Activated naive CD8-positive, alpha-beta T cell treated with anti-CD3 and anti-CD28 coated beads, Interleukin-2, amount 50 U/mL, for 24 hours (primary cell): ENCODE measurements around the gene ALG3.

Experiments
- ATAC-seq: fragments of 150-1000 bp; cut with Tn5 transposase; one replicate; pipeline ENCODE4 v1.10.0; 2021
- DNase-seq: peaks from one replicate; pipeline ENCODE4 v3.0.0; 2021
- H3K27ac Mint-ChIP-seq: one replicate; pipeline ENCODE4 v1.8.0; 2021; ENCODE audit warnings: mild to moderate bottlenecking, mixed read lengths
- H3K27me3 Mint-ChIP-seq: one replicate; pipeline ENCODE4 v1.8.0; 2021; ENCODE audit warnings: mixed read lengths
- H3K36me3 Mint-ChIP-seq: one replicate; pipeline ENCODE4 v1.8.0; 2021; ENCODE audit warnings: low read depth, mixed read lengths
- H3K4me1 Mint-ChIP-seq: one replicate; pipeline ENCODE4 v1.8.0; 2021; ENCODE audit warnings: mixed read lengths
- H3K4me3 Mint-ChIP-seq: one replicate; pipeline ENCODE4 v1.8.0; 2021; ENCODE audit warnings: mild to moderate bottlenecking, moderate library complexity, mixed read lengths
- H3K9me3 Mint-ChIP-seq: one replicate; pipeline ENCODE4 v1.8.0; 2021; ENCODE audit warnings: mixed read lengths

The ALG3 gene

GRCh38 chr3:184211297-184211696 is 37.5 kb downstream of the ALG3 start:
- H3K9me3 Mint-ChIP-seq: no peaks in the 10 kb centered on the region
- no peak for DNase-seq
- H3K4me3 Mint-ChIP-seq: no peak overlapping the region
- no peaks in the 10 kb centered on the region for H3K36me3 Mint-ChIP-seq
- no peak for ATAC-seq
- H3K4me1 Mint-ChIP-seq: no peaks in the 10 kb centered on the region
- H3K27me3 Mint-ChIP-seq: peaks cover 19% of the 10 kb centered on the region
- H3K27ac Mint-ChIP-seq: no peak overlapping the region

DNA sequence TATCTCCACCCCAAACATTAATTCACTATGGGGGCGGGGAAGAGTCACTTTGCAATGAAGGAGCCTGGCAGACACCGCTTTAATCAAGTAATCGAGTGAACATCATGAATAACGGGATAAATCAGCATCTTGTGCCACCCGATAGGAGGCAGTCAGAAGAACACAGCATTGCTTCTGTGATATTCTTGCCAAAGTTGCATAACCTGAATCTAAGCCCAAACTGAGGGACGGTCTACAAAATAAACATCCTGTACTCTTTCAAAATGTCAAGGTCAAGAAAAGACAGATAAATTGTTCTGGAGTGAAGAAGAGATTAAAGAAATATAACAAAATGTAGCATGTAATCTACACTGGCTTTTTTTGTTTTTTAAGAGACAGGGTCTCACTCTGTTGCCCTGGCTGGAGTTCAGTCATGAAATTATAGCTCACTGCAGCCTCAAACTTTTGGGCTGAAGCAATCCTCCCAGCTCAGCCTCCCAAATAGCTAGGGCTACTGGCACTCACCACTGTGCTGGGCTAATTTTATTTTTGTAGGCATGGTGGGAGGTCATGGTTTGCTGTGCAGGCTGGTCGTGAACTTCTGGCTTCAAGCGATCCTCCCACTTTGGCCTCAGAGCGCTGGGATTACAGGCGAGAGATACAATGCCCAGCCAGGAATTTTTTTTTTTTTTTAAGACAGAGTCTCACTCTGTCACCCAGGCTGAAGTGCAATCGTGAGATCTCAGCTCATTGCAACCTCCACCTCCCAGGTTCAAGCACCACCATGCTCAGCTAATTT is 39.4 kb downstream of the ALG3 start:
- no peak for DNase-seq
- no peak for ATAC-seq
- no peak overlapping the region for H3K4me3 Mint-ChIP-seq
- no peaks in the 10 kb centered on the region for H3K36me3 Mint-ChIP-seq
- peaks cover 19% of the 10 kb centered on the region for H3K27me3 Mint-ChIP-seq
- H3K27ac Mint-ChIP-seq: no peak overlapping the region
- H3K4me1 Mint-ChIP-seq: no peaks in the 10 kb centered on the region
- no peaks in the 10 kb centered on the region for H3K9me3 Mint-ChIP-seq

DNA sequence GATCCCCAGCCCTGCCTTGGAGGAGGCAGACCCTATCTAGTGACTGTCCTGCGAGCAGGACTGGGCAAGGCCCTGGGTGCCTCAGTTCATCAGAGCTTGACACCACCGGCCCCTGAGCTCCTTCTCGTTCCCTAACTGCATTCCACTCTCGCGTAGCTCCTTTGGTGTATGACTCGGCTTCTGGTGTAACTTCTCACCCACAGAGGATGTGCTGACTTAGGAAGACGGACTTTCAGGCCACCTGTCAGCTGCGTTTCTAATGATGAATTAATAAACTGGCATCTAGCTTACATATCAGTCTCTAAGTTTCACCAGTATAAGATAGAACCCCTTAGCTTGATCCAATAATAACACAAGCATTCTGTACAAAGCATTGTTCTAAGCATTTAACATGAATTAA is 45.2 kb downstream of the ALG3 start:
- Mint-ChIP-seq H3K36me3 (no peaks in the 10 kb centered on the region), H3K4me1 (no peaks in the 10 kb centered on the region), H3K27me3 (peaks cover 18% of the 10 kb centered on the region), H3K4me3 (no peak overlapping the region), H3K9me3 (no peaks in the 10 kb centered on the region), H3K27ac (no peak overlapping the region)
- ATAC-seq: no peak
- DNase-seq: no peak

- no peaks in the 10 kb centered on the region for H3K9me3 Mint-ChIP-seq
- no peak for ATAC-seq
- H3K27ac Mint-ChIP-seq: no peak overlapping the region
- H3K4me3 Mint-ChIP-seq: no peak overlapping the region
- no peak for DNase-seq
- H3K36me3 Mint-ChIP-seq: no peaks in the 10 kb centered on the region
- H3K27me3 Mint-ChIP-seq: peaks cover 5% of the 10 kb centered on the region
- H3K4me1 Mint-ChIP-seq: no peaks in the 10 kb centered on the region
Observed at GRCh38 chr3:184200825-184201224, 47.9 kb downstream of the ALG3 start.

DNA sequence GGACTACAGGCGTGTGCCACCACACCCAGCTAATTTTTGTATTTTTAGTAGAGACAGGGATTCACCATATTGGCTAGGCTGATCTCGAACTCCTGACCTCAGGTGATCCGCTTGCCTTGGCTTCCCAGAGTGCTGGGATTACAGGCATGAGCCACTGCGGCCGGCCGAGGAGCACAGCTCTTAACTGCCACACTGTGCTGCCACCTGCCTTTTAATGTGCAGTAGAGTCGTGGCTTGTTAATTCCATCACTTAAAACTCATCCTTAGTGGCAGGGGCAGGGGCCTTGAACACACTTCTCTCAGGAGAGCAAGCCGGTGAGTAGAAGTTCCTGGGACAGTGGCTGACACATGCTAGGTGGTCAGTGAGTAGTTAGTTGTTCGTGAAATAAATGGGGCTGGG is 50.3 kb downstream of the ALG3 start:
- no peak overlapping the region for H3K4me3 Mint-ChIP-seq
- ATAC-seq: no peak
- no peaks in the 10 kb centered on the region for H3K4me1 Mint-ChIP-seq
- no peaks in the 10 kb centered on the region for H3K9me3 Mint-ChIP-seq
- H3K27ac Mint-ChIP-seq: no peak overlapping the region
- no peak for DNase-seq
- peaks cover 1% of the 10 kb centered on the region for H3K27me3 Mint-ChIP-seq
- peaks cover 6% of the 10 kb centered on the region for H3K36me3 Mint-ChIP-seq

DNA sequence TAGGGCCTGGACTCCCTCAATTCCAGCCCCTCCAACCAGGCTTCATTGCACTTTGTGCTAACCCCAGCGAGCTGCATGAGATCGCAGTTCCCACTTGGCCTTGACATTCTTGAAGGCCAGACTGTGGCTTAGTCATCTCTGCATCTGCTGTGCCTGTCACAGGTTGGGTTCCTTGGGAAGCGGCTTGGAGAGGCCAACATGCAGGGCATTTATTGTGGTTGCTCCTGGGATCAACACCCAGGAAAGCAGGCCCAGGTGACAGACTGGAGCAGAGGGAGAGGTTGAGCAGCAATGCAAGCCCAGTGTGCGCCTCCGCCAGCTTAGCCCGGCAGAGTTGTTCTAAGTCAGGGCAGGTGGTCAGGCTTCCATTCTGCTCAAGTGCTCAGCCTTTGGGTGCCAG is 52.2 kb downstream of the ALG3 start:
- Mint-ChIP-seq H3K4me1 (no peaks in the 10 kb centered on the region), H3K27me3 (no peaks in the 10 kb centered on the region), H3K9me3 (no peaks in the 10 kb centered on the region), H3K36me3 (peaks cover 19% of the 10 kb centered on the region), H3K27ac (no peak overlapping the region), H3K4me3 (no peak overlapping the region)
- DNase-seq (no peak), ATAC-seq (no peak)

DNA sequence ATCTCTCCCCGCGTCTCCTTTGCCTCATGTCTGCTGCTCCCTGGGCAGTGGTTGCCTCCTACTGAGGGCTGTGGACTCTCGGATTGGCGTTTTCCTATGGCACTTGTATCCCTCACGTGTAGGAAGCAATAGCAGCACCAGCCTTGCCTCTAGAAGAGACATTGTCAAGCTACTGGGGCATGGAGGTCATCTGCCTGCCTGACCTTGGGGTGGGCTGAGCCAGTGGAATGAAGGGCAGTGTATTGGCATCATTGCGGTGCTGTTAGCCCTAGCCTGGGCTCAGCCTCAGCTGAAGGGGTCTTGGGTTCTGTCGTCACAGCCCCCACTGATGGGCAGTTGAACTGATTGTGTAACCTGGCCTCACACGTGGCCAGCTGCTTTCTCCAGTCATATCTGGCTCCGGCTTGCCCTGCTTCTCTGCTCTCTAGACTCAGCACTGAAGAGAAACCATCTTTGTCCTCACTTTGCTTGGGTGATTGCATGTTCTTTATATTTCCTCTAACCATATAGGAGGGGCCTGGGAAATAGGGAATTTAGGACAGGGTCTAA is 54.7 kb downstream of the ALG3 start:
- Mint-ChIP-seq H3K27me3 (no peaks in the 10 kb centered on the region), H3K9me3 (no peaks in the 10 kb centered on the region), H3K4me1 (no peaks in the 10 kb centered on the region), H3K36me3 (peaks cover 29% of the 10 kb centered on the region), H3K4me3 (no peak overlapping the region), H3K27ac (no peak overlapping the region)
- no peak for DNase-seq
- ATAC-seq: no peak

DNA sequence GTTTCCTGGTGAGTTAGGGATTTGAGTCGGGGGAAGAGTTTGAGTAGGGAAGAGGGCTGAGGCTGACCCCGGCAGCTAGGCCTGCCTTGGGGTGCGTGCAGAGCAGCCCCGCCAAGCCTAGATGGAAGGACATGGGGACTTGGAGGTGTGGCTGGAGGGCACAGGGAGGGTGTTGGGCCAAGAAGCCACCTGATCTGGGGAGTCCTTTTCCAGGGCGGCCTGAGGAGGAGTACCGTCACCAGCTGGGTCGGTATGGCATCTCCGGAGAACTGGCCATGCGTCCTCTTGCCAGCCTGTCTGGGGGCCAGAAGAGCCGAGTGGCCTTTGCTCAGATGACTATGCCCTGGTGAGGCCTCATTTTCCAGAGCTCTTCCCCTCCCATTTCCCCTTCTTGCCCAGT is 55.9 kb downstream of the ALG3 start:
- Mint-ChIP-seq H3K4me1 (peaks cover 7% of the 10 kb centered on the region), H3K27ac (no peak overlapping the region), H3K4me3 (no peak overlapping the region)

More for the DNA sequence above, 55.9 kb downstream of the ALG3 start:
- peaks cover 37% of the 10 kb centered on the region for H3K36me3 Mint-ChIP-seq
- no peaks in the 10 kb centered on the region for H3K27me3 Mint-ChIP-seq
- DNase-seq: no peak
- H3K9me3 Mint-ChIP-seq: no peaks in the 10 kb centered on the region
- ATAC-seq: no peak
